ENCODE results near the gene NOXA1.
A peak's percentile ranks its signal among the peaks of the same experiment; 100 is the strongest.

NOXA1 gene

GRCh38 chr9:137454597-137455358, 31.6 kb downstream of the NOXA1 start:
- DNase-seq (ENCODE audit: low spot score), result no peak

GRCh38 chr9:137455359-137455991, 32.3 kb downstream of the NOXA1 start:
- no peak for DNase-seq (ENCODE audit: low spot score)

GRCh38 chr9:137456061-137456863, 33.1 kb downstream of the NOXA1 start:
- DNase-seq (ENCODE audit: low spot score), result no peak

GRCh38 chr9:137456864-137457405, 33.7 kb downstream of the NOXA1 start:
- DNase-seq (ENCODE audit: low spot score), result no peak

GRCh38 chr9:137457406-137458193, 34.4 kb downstream of the NOXA1 start:
- DNase-seq (ENCODE audit: low spot score), result no peak

- DNase-seq (ENCODE audit: low spot score), result no peak
Measured at GRCh38 chr9:137458194-137459151, 35.3 kb downstream of the NOXA1 start.

- DNase-seq (ENCODE audit: low spot score), result peak; percentile 92
Measured at GRCh38 chr9:137459152-137459600, 36.0 kb downstream of the NOXA1 start, which contains the start of gene NSMF. Gene NSMF, minus strand, starts transcription at chr9:137459334. Its CDS starts 232 bp downstream, at chr9:137459102.

- DNase-seq (ENCODE audit: low spot score), result no peak
Measured at GRCh38 chr9:137459601-137460362, 36.6 kb downstream of the NOXA1 start.

GRCh38 chr9:137460363-137461315, 37.4 kb downstream of the NOXA1 start:
- no peak for DNase-seq (ENCODE audit: low spot score)

GRCh38 chr9:137461316-137461662, 38.1 kb downstream of the NOXA1 start:
- DNase-seq (ENCODE audit: low spot score), result no peak

GRCh38 chr9:137461663-137462395, 38.6 kb downstream of the NOXA1 start:
- DNase-seq (ENCODE audit: low spot score), result peak; percentile 72

GRCh38 chr9:137462396-137462985, 39.3 kb downstream of the NOXA1 start:
- DNase-seq (ENCODE audit: low spot score), result no peak

GRCh38 chr9:137462986-137463930, 40.1 kb downstream of the NOXA1 start:
- no peak for DNase-seq (ENCODE audit: low spot score)

- no peak for DNase-seq (ENCODE audit: low spot score)
Measured at GRCh38 chr9:137463931-137464290, 40.7 kb downstream of the NOXA1 start.

GRCh38 chr9:137464291-137464999, 41.3 kb downstream of the NOXA1 start:
- no peak for DNase-seq (ENCODE audit: low spot score)
